ENCODE results near the gene SLC25A21.

The SLC25A21 gene

DNA sequence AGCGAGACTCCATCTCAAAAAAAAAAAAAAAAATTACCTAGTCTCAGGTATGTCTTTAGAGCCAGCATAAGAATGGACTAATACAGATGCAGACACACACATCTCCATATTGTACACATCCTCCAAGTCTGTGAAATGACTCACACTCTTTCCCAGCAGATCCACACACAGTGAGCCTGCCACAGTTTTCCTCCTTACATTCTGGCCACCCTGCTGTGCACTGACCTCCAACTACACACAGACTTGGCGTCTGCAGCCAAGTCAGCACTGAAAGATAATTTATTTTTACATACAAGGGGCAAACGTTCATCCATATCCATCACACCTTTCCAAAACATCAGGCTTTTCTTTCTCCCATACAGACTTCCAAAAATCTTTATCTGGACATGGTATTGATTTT is 115.9 kb downstream of the SLC25A21 start:
- Histone ChIP-seq H4K20me1 (ENCODE audit: insufficient read depth, low read length) (no peaks in the 10 kb centered on the region), H3F3A (ENCODE audit: insufficient read depth, low read length) (no peaks in the 10 kb centered on the region), H3K4me1 (ENCODE audit: low read length) (no peaks in the 10 kb centered on the region), H3K36me3 (replicated peaks; ENCODE audit: insufficient read depth, low read length) (no peaks in the 10 kb centered on the region), H3K79me2 (ENCODE audit: low read length) (no peaks in the 10 kb centered on the region), H2AFZ (ENCODE audit: low read length) (no peak overlapping the region), H3K27me3 (replicated peaks; ENCODE audit: insufficient read depth, low read length) (no peaks in the 10 kb centered on the region), H3K9me2 (replicated peaks; ENCODE audit: insufficient read depth, low read length) (no peaks in the 10 kb centered on the region), H3K4me2 (ENCODE audit: low read depth, low read length) (no peak overlapping the region), H3K9me3 (replicated peaks; ENCODE audit: insufficient read depth, low read length) (no peaks in the 10 kb centered on the region), H3K4me3 (ENCODE audit: low read length) (no peak overlapping the region), H3K27ac (ENCODE audit: low read length) (no peak overlapping the region), H3K9ac (ENCODE audit: low read length) (no peak overlapping the region)
- TF ChIP-seq EZH2 (optimal IDR thresholded peaks at IDR 0.05; ENCODE audit: low read depth, low read length) (no peak), EZH2phosphoT487 (IDR thresholded peaks at IDR 0.05; ENCODE audit: low read length) (no peak)
- TF ChIP-seq, protein P1, sequence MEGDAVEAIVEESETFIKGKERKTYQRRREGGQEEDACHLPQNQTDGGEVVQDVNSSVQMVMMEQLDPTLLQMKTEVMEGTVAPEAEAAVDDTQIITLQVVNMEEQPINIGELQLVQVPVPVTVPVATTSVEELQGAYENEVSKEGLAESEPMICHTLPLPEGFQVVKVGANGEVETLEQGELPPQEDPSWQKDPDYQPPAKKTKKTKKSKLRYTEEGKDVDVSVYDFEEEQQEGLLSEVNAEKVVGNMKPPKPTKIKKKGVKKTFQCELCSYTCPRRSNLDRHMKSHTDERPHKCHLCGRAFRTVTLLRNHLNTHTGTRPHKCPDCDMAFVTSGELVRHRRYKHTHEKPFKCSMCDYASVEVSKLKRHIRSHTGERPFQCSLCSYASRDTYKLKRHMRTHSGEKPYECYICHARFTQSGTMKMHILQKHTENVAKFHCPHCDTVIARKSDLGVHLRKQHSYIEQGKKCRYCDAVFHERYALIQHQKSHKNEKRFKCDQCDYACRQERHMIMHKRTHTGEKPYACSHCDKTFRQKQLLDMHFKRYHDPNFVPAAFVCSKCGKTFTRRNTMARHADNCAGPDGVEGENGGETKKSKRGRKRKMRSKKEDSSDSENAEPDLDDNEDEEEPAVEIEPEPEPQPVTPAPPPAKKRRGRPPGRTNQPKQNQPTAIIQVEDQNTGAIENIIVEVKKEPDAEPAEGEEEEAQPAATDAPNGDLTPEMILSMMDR (IDR thresholded peaks at IDR 0.05; ENCODE audit: low read length): no peak
- DNase-seq: no peak

DNA sequence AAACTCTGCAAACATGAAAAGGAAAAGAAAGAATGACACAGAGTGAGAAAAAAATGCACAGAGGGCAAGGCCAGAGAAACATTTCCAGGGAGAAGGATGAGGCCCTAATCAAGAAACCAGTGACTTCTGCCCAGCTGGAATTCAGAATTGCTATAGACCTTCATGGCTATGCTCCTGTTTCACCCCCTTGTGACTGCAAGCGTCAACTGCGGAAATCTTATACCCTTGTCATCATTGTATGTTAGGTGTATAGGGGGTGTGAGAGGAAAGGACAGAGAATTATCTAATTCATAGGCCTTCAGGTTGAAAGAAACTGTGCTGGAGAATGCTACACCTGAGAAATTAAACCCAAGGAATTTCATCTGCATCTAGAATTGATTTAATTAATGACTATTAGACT is 117.5 kb downstream of the SLC25A21 start:
- H3K4me1 ChIP-seq (ENCODE audit: low read length): no peaks in the 10 kb centered on the region

DNA sequence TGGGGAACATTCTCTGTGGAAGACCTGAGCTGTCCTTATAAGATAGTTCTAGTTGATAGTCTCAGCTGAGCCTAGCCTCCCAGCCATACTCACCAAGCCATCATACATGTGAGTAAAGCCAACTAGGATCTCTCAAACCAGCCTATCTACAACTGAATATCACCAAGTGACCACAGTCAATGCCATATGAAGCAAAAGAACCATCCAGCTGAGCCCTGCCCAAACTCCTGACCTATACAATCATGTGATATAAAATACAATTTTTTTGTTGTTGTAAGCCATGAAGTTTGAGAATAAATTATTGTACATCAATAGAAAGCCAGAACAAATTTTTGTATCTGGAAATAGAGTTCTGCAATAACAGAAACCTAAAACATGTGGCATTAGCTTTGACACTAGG is 118.3 kb downstream of the SLC25A21 start:
- TF ChIP-seq, protein P1 (IDR thresholded peaks at IDR 0.05; ENCODE audit: low read length): no peak
- TF ChIP-seq EZH2phosphoT487 (IDR thresholded peaks at IDR 0.05; ENCODE audit: low read length) (no peak), EZH2 (optimal IDR thresholded peaks at IDR 0.05; ENCODE audit: low read depth, low read length) (no peak)
- Histone ChIP-seq H3K9ac (ENCODE audit: low read length) (no peak overlapping the region), H3K27me3 (replicated peaks; ENCODE audit: insufficient read depth, low read length) (no peaks in the 10 kb centered on the region), H3K36me3 (replicated peaks; ENCODE audit: insufficient read depth, low read length) (no peaks in the 10 kb centered on the region), H3K27ac (ENCODE audit: low read length) (no peak overlapping the region), H3K4me1 (ENCODE audit: low read length) (no peaks in the 10 kb centered on the region), H4K20me1 (ENCODE audit: insufficient read depth, low read length) (no peaks in the 10 kb centered on the region), H3K9me2 (replicated peaks; ENCODE audit: insufficient read depth, low read length) (no peaks in the 10 kb centered on the region), H3K79me2 (ENCODE audit: low read length) (no peaks in the 10 kb centered on the region), H3K4me2 (ENCODE audit: low read depth, low read length) (no peak overlapping the region), H2AFZ (ENCODE audit: low read length) (no peak overlapping the region), H3K9me3 (replicated peaks; ENCODE audit: insufficient read depth, low read length) (no peaks in the 10 kb centered on the region), H3F3A (ENCODE audit: insufficient read depth, low read length) (no peaks in the 10 kb centered on the region), H3K4me3 (ENCODE audit: low read length) (no peak overlapping the region)
- DNase-seq: no peak

More for the DNA sequence above, 117.5 kb downstream of the SLC25A21 start:
- H3K27ac ChIP-seq (ENCODE audit: low read length): no peak overlapping the region
- TF ChIP-seq, protein P1 (IDR thresholded peaks at IDR 0.05; ENCODE audit: low read length): no peak
- TF ChIP-seq EZH2phosphoT487 (IDR thresholded peaks at IDR 0.05; ENCODE audit: low read length) (no peak), EZH2 (optimal IDR thresholded peaks at IDR 0.05; ENCODE audit: low read depth, low read length) (no peak)
- H3K4me3 ChIP-seq (ENCODE audit: low read length): no peak overlapping the region
- no peak overlapping the region for H2AFZ ChIP-seq (ENCODE audit: low read length)
- no peak overlapping the region for H3K9ac ChIP-seq (ENCODE audit: low read length)
- H3F3A ChIP-seq (ENCODE audit: insufficient read depth, low read length): no peaks in the 10 kb centered on the region
- no peaks in the 10 kb centered on the region for H3K9me2 ChIP-seq (replicated peaks; ENCODE audit: insufficient read depth, low read length)
- no peaks in the 10 kb centered on the region for H3K9me3 ChIP-seq (replicated peaks; ENCODE audit: insufficient read depth, low read length)
- DNase-seq: no peak
- H4K20me1 ChIP-seq (ENCODE audit: insufficient read depth, low read length): no peaks in the 10 kb centered on the region
- no peaks in the 10 kb centered on the region for H3K36me3 ChIP-seq (replicated peaks; ENCODE audit: insufficient read depth, low read length)
- H3K4me2 ChIP-seq (ENCODE audit: low read depth, low read length): no peak overlapping the region
- H3K79me2 ChIP-seq (ENCODE audit: low read length): no peaks in the 10 kb centered on the region
- H3K27me3 ChIP-seq (replicated peaks; ENCODE audit: insufficient read depth, low read length): no peaks in the 10 kb centered on the region

All from MM.1S (cell line).